ENCODE results near the gene INSR. TPM values are rescaled to one million over a fixed set of nuclear protein-coding genes. Genes with fewer than 3 reads are reported as not detected.

Gene INSR
- total and polyA plus RNA-seq, 2 of the 8 experiments (the other 6 are each of a cell fraction or from before 2014, with no cell fraction given) = 13.1 to 48.7 TPM

- Histone ChIP-seq H2AFZ (ENCODE audit: low read length) (no peak overlapping the region), H4K91ac (replicated peaks; ENCODE audit: insufficient read length, low read length) (no peak overlapping the region), H3K9me3 (ENCODE audit: insufficient read depth in 2 of 2, low read depth in 1 of 2, low read length in 1 of 2) (peaks cover 16 to 18% of the 10 kb centered on the region in 2 experiments), H3K79me1 (ENCODE audit: low read depth, low read length) (no peaks in the 10 kb centered on the region), H3K79me2 (ENCODE audit: control insufficient read depth in 1 of 2, insufficient read depth in 2 of 2, low read length in 2 of 2) (no peaks in the 10 kb centered on the region), H3K23me2 (ENCODE audit: low read depth, low read length) (no peaks in the 10 kb centered on the region), H2BK20ac (ENCODE audit: low read length) (no peak overlapping the region), H4K8ac (ENCODE audit: extremely low read depth, insufficient read depth, low read length) (no peak overlapping the region), H2AK5ac (ENCODE audit: low read depth, low read length) (no peak overlapping the region), H3K27me3 (replicated peaks in 1 of 4; ENCODE audit: control insufficient read depth in 3 of 4, extremely low read depth in 1 of 4, insufficient read depth in 3 of 4, low read length in 3 of 4) (no peaks in the 10 kb centered on the region), H3K4me1 (replicated peaks in 1 of 4; ENCODE audit: control insufficient read depth in 3 of 4, insufficient read depth in 4 of 4, low read length in 3 of 4) (no peaks in the 10 kb centered on the region), H3K36me3 (ENCODE audit: control insufficient read depth in 2 of 4, insufficient read depth in 4 of 4, low read length in 3 of 4) (peaks cover 15 to 40% (median 28%) of the 10 kb centered on the region in 4 experiments; a peak in 7 of 8 replicates), H3K27ac (ENCODE audit: low read depth, low read length) (no peak overlapping the region), H3K4me3 (ENCODE audit: extremely low read depth in 1 of 4, insufficient read depth in 2 of 4, low read depth in 3 of 4, low read length in 4 of 4) (no peak overlapping the region), H3K4ac (replicated peaks; ENCODE audit: insufficient read length, low read depth, low read length) (no peak overlapping the region), H2BK12ac (ENCODE audit: low read depth, low read length) (no peak overlapping the region), H2BK15ac (ENCODE audit: low read length) (no peak overlapping the region), H3K23ac (ENCODE audit: insufficient read length) (no peak overlapping the region), H3K9ac (replicated peaks in 1 of 4; ENCODE audit: extremely low read depth in 1 of 4, low read depth in 3 of 4, low read length in 3 of 4) (no peak overlapping the region), H3K18ac (ENCODE audit: extremely low read depth, low read length) (no peak overlapping the region), H3K14ac (ENCODE audit: insufficient read length) (no peak overlapping the region), H4K5ac (ENCODE audit: insufficient read length, low read depth, low read length) (no peak overlapping the region), H4K20me1 (replicated peaks in 1 of 2; ENCODE audit: control insufficient read depth in 1 of 2, insufficient read depth in 2 of 2, low read length in 2 of 2) (peaks cover 0 to 2% of the 10 kb centered on the region in 2 experiments), H3K56ac (replicated peaks; ENCODE audit: insufficient read length, low read depth, low read length) (no peak overlapping the region), H2BK120ac (replicated peaks; ENCODE audit: low read depth, low read length) (no peak overlapping the region), H3K4me2 (ENCODE audit: insufficient read depth in 1 of 2, low read depth in 2 of 2, low read length in 2 of 2) (no peak overlapping the region), H2BK5ac (ENCODE audit: low read depth, low read length) (no peak overlapping the region)
- FAIRE-seq = no peak
- no peak for DNase-seq (ENCODE audit: low read depth in 1 of 2, low spot score in 2 of 2)
- POLR2A ChIA-PET (ENCODE audit: partially characterized antibody) = interaction anchor here (0.6 kb wide), 1 partner anchor 157 kb away, joined by 3 read pairs; no protein-coding TSS in a partner anchor
- CTCF ChIA-PET (ENCODE audit: partially characterized antibody) = no interaction called here
- TF ChIP-seq JUND (IDR thresholded peaks at IDR 0.05; ENCODE audit: low read length) (no peak), CBX8 (IDR thresholded peaks at IDR 0.05; ENCODE audit: borderline replicate concordance, low read depth, low read length) (no peak), ATF3 (IDR thresholded peaks at IDR 0.05; ENCODE audit: insufficient read depth, low read depth, low read length) (no peak), TEAD4 (IDR thresholded peaks at IDR 0.05; ENCODE audit: low read depth, low read length) (no peak), BACH1 (IDR thresholded peaks at IDR 0.05; ENCODE audit: low read length) (no peak), BRCA1 (IDR thresholded peaks at IDR 0.05; ENCODE audit: low read depth, low read length) (no peak), TBP (IDR thresholded peaks at IDR 0.05; ENCODE audit: low read depth, low read length) (no peak), USF2 (IDR thresholded peaks at IDR 0.05; ENCODE audit: low read length) (no peak), CTCF (IDR thresholded peaks at IDR 0.05; ENCODE audit: control extremely low read depth in 1 of 3, insufficient read depth in 1 of 3, low read depth in 1 of 3, low read length in 3 of 3) (no peak), TCF12 (IDR thresholded peaks at IDR 0.05; ENCODE audit: low read depth, low read length) (no peak)
These were observed 123.2 kb downstream of the INSR start for GRCh38 chr19:7170983-7171382.

Measured in H1 (cell line).